Nephron progenitor cell (in vitro differentiated cells): ENCODE data around the gene POLG2.

Source experiments
- DNase-seq: peaks from one replicate; pipeline ENCODE4 v3.0.0; 2021
- H3K27ac Mint-ChIP-seq: 2 replicates; pipeline ENCODE4 v1.8.0; 2021; ENCODE audit warnings: mild to moderate bottlenecking, moderate library complexity, mixed read lengths
- H3K27me3 Mint-ChIP-seq: 2 replicates; pipeline ENCODE4 v1.8.0; 2021; ENCODE audit warnings: mild to moderate bottlenecking, low read depth, mixed read lengths; ENCODE audit not compliant: poor library complexity
- H3K36me3 Mint-ChIP-seq: 2 replicates; pipeline ENCODE4 v1.8.0; 2021; ENCODE audit warnings: low read depth, mixed read lengths
- H3K4me1 Mint-ChIP-seq: 2 replicates; pipeline ENCODE4 v1.8.0; 2021; ENCODE audit warnings: mixed read lengths
- H3K4me3 Mint-ChIP-seq: 2 replicates; pipeline ENCODE4 v1.8.0; 2021; ENCODE audit warnings: mild to moderate bottlenecking, moderate library complexity, mixed read lengths
- H3K9me3 Mint-ChIP-seq: 2 replicates; pipeline ENCODE4 v1.8.0; 2021; ENCODE audit warnings: mild to moderate bottlenecking, moderate library complexity, mixed read lengths
- TF ChIP-seq, protein P1 (sequence below): fragments of 200-600 bp; sonication (generic); IDR thresholded peaks from 2 replicates; pipeline ENCODE4 v1.5.0; 2021; ENCODE audit warnings: antibody characterized with exemption

POLG2 gene

DNA sequence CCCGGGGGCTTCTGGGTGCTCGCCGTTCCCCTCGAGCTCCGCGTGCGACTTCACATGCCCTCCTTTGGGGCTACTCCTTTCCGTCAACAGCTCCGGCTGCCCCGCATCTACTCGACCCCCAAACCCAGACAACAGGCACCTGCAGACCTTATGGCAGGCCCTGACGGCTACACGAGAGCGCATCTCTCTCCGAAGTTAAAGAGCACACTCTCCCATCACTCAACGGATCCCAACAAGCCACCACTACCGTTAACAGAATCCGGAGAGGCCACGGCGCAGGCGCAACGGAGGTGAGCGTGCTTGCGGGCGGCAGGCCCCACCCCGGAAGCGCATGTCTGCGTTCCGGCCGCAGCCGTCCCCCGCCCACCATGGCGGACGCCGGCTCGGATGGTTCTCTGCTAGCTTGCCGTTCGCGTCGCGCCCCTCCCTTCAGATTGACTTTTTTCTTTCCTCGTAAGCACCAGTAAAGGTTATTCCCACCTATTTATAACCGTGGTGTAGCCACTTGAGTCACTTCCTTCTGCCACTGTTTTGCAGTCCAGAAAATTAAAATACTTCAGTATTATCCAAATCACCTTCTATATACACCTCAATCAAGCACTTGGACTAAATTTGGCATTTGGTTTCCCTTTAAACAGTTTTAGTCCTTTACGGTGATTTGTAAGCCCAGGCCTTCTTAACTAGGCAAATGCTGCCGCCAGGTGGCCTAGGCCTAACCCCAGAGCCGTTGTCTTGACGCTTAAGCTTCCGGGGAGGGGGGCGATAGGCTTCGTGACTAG is at the start of gene POLG2:
TSS of gene POLG2 (minus strand) at position 269 of the 779 bp plus-strand sequence. CDS start at position 183, 86 bp downstream.
- Mint-ChIP-seq H3K27me3 (peaks cover 3% of the 10 kb centered on the region), H3K9me3 (no peaks in the 10 kb centered on the region), H3K4me1 (peaks cover 74% of the 10 kb centered on the region), H3K36me3 (peaks cover 51% of the 10 kb centered on the region), H3K4me3 (peak within 1 kb of the TSS; percentile 98), H3K27ac (peak within 1 kb of the TSS; percentile 96)
- DNase-seq: peak; percentile 96
- TF ChIP-seq, protein P1, sequence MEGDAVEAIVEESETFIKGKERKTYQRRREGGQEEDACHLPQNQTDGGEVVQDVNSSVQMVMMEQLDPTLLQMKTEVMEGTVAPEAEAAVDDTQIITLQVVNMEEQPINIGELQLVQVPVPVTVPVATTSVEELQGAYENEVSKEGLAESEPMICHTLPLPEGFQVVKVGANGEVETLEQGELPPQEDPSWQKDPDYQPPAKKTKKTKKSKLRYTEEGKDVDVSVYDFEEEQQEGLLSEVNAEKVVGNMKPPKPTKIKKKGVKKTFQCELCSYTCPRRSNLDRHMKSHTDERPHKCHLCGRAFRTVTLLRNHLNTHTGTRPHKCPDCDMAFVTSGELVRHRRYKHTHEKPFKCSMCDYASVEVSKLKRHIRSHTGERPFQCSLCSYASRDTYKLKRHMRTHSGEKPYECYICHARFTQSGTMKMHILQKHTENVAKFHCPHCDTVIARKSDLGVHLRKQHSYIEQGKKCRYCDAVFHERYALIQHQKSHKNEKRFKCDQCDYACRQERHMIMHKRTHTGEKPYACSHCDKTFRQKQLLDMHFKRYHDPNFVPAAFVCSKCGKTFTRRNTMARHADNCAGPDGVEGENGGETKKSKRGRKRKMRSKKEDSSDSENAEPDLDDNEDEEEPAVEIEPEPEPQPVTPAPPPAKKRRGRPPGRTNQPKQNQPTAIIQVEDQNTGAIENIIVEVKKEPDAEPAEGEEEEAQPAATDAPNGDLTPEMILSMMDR: peak; percentile 42

DNA sequence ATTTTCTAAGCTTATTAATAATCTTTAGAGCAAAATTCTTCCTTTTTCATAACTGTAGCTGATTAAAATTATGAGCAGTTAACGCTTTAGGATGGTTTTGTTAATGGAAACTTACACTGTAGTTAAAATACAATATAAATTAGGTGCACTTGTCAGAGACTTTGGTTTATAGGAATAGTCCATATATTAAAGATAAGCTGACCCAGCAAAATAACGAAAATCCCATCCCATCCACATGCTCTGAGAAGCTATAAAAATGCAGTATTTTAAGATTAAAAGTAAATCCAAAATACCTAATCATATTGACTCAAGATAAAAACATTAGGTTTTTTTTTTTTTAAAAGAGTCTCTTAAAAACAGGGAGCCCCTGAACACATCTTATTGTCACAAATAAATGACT is 47.9 kb upstream of the POLG2 start:
- Mint-ChIP-seq H3K27me3 (no peaks in the 10 kb centered on the region), H3K4me3 (no peak overlapping the region), H3K27ac (no peak overlapping the region), H3K36me3 (peaks cover 41% of the 10 kb centered on the region), H3K9me3 (no peaks in the 10 kb centered on the region), H3K4me1 (no peaks in the 10 kb centered on the region)
- no peak for DNase-seq
- TF ChIP-seq, protein P1: no peak

DNA sequence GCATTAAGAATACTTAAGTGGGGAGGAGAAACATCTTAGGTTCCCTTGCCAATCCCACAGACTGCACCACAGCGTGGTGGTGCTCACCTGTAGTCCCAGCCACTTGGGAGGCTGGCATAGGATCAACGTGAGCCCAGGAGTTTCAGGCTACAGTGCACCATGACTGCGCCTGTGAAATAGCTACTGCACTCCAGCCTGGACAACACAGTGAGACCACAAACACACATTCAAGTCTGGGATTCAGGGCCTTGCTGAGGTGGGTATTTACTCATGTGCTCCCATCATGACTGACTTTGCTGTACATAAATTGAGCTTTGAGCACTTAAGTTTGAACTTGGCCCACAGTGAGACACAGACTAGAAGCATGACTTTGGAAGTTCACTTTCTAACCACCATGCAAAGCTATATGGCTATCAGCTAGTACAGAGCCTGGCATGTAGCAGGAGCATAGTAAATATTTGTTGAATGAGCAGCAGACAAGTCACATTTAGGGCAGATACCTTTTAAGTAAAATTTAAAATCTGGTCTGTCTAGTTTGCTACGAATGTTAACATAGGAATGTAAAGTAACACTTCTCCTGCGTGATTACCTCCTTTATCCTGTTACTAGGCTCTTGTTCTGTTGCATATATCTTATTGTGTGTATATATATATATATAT is 43.4 kb upstream of the POLG2 start:
- TF ChIP-seq, protein P1: no peak
- no peak overlapping the region for H3K27ac Mint-ChIP-seq
- DNase-seq: no peak

DNA sequence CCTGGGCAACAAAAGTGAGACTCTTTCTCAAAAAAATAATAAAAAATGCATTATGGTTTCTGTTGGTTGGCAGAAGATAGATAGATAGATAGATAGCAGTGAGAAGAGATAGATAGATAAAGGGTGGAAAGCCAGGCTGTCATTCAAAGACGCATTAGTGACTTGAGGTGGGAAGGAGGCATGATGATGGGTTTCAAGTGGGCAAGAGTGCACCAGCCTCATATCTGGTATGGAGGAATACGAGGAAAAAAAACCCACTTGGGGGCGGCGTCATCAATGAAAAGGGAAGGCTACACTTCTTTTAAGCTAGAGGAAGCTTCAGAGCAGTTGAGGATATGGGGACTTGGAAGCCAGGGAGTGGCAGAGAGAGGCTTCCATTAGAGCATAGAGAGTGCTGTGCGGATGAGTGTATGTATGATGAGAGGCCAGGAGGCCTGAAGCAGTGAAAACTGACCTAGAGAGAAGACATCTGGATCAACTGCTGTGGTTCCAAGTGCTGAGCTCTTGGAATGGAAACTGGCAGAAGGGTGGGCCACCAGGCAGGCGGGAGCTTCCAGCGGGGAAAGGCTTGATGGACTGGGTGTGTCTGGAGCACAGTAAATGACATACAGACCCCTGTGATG is 41.8 kb upstream of the POLG2 start:
- Mint-ChIP-seq H3K4me1 (no peaks in the 10 kb centered on the region), H3K27me3 (no peaks in the 10 kb centered on the region), H3K9me3 (no peaks in the 10 kb centered on the region), H3K4me3 (no peak overlapping the region), H3K36me3 (peaks cover 68% of the 10 kb centered on the region), H3K27ac (peak overlapping the region; percentile 90)
- no peak for DNase-seq
- TF ChIP-seq, protein P1: no peak

More for the DNA sequence above, 43.4 kb upstream of the POLG2 start:
- Mint-ChIP-seq H3K4me1 (no peaks in the 10 kb centered on the region), H3K4me3 (no peak overlapping the region), H3K27me3 (no peaks in the 10 kb centered on the region), H3K9me3 (no peaks in the 10 kb centered on the region), H3K36me3 (peaks cover 64% of the 10 kb centered on the region)

DNA sequence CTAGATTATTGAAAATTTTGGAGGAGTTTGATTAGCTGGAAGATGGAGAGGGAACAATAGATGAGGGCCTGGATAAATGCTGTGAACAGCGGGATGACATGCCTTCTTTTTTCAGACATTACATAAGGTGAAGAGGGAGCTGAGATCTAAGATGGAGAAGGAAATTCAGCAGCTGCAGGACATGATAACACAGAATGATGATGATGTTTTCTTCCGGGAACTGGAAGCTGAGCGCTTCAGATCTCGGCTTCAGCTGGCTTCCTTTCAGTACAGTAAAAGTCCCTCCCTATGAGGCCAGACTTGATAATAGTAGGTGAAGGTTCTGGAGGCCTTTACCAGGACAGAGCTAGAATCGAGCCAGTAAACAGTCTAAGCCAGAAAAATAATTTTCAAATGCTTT is 40.6 kb upstream of the POLG2 start:
- no peaks in the 10 kb centered on the region for H3K9me3 Mint-ChIP-seq
- no peak overlapping the region for H3K4me3 Mint-ChIP-seq
- DNase-seq: no peak
- H3K27ac Mint-ChIP-seq: peak overlapping the region; percentile 6
- H3K36me3 Mint-ChIP-seq: peaks cover 71% of the 10 kb centered on the region
- H3K4me1 Mint-ChIP-seq: no peaks in the 10 kb centered on the region
- TF ChIP-seq, protein P1: no peak
- no peaks in the 10 kb centered on the region for H3K27me3 Mint-ChIP-seq
